ENCODE results near the gene PRAMEF18.
"Not testable (repeated sequence)": the region's sequence is repeated elsewhere in the genome, so short reads cannot be mapped to it uniquely, and the experiment has no call there.

The PRAMEF18 gene

GRCh38 chr1:13225675-13226204 lies at the start of gene PRAMEF18:
PRAMEF18 (minus strand) TSS chr1:13226154; CDS start chr1:13226106, 48 bp downstream.
- DNase-seq (ENCODE audit: low read depth); H3K4me3 ChIP-seq (ENCODE audit: control insufficient read depth, low read depth, low read length): not testable (repeated sequence)

- not testable (repeated sequence) for H3K4me3 ChIP-seq (ENCODE audit: control insufficient read depth, low read depth, low read length); DNase-seq (ENCODE audit: low read depth)
Observed at GRCh38 chr1:13265124-13265523, 39.2 kb upstream of the PRAMEF18 start.

- not testable (repeated sequence) for H3K4me3 ChIP-seq (ENCODE audit: control insufficient read depth, low read depth, low read length); DNase-seq (ENCODE audit: low read depth)
Observed at GRCh38 chr1:13253898-13254297, 27.9 kb upstream of the PRAMEF18 start, which contains the start of gene PRAMEF5. PRAMEF5 (plus strand) TSS chr1:13254198; CDS start chr1:13259269, 5,071 bp downstream.

GRCh38 chr1:13247122-13247521 lies 21.2 kb upstream of the PRAMEF18 start:
- DNase-seq (ENCODE audit: low read depth); H3K4me3 ChIP-seq (ENCODE audit: control insufficient read depth, low read depth, low read length): not testable (repeated sequence)

- DNase-seq (ENCODE audit: low read depth); H3K4me3 ChIP-seq (ENCODE audit: control insufficient read depth, low read depth, low read length): not testable (repeated sequence)
Observed at GRCh38 chr1:13246554-13246871, 20.6 kb upstream of the PRAMEF18 start.

GRCh38 chr1:13245841-13246553 lies 20.0 kb upstream of the PRAMEF18 start:
- H3K4me3 ChIP-seq (ENCODE audit: control insufficient read depth, low read depth, low read length); DNase-seq (ENCODE audit: low read depth): not testable (repeated sequence)

GRCh38 chr1:13243536-13244263 lies 17.7 kb upstream of the PRAMEF18 start:
- H3K4me3 ChIP-seq (ENCODE audit: control insufficient read depth, low read depth, low read length); DNase-seq (ENCODE audit: low read depth): not testable (repeated sequence)

GRCh38 chr1:13239633-13240032 lies 13.7 kb upstream of the PRAMEF18 start:
- H3K4me3 ChIP-seq (ENCODE audit: control insufficient read depth, low read depth, low read length); DNase-seq (ENCODE audit: low read depth): not testable (repeated sequence)

- H3K4me3 ChIP-seq (ENCODE audit: control insufficient read depth, low read depth, low read length); DNase-seq (ENCODE audit: low read depth): not testable (repeated sequence)
Observed at GRCh38 chr1:13237572-13237971, 11.6 kb upstream of the PRAMEF18 start.

- not testable (repeated sequence) for H3K4me3 ChIP-seq (ENCODE audit: control insufficient read depth, low read depth, low read length); DNase-seq (ENCODE audit: low read depth)
Observed at GRCh38 chr1:13234057-13234456, 8.1 kb upstream of the PRAMEF18 start.

GRCh38 chr1:13232056-13232455 lies 6.1 kb upstream of the PRAMEF18 start:
- H3K4me3 ChIP-seq (ENCODE audit: control insufficient read depth, low read depth, low read length); DNase-seq (ENCODE audit: low read depth): not testable (repeated sequence)

GRCh38 chr1:13231061-13231750 lies 5.3 kb upstream of the PRAMEF18 start:
- DNase-seq (ENCODE audit: low read depth); H3K4me3 ChIP-seq (ENCODE audit: control insufficient read depth, low read depth, low read length): not testable (repeated sequence)

- not testable (repeated sequence) for DNase-seq (ENCODE audit: low read depth)
Observed at GRCh38 chr1:13230601-13231000, 4.6 kb upstream of the PRAMEF18 start.

GRCh38 chr1:13230096-13230495 lies 4.1 kb upstream of the PRAMEF18 start:
- H3K4me3 ChIP-seq (ENCODE audit: control insufficient read depth, low read depth, low read length); DNase-seq (ENCODE audit: low read depth): not testable (repeated sequence)

More at GRCh38 chr1:13230601-13231000, 4.6 kb upstream of the PRAMEF18 start:
- H3K4me3 ChIP-seq (ENCODE audit: control insufficient read depth, low read depth, low read length), result not testable (repeated sequence)

All from AG09309 (cell line).